ENCODE data around the gene ERBB2. TPM values are rescaled to one million over a fixed set of nuclear protein-coding genes. Genes with fewer than 3 reads are reported as not detected.
A peak's percentile ranks its signal among the peaks of the same experiment; 100 is the strongest.

The ERBB2 gene
- total RNA-seq, 2 experiments from 2014 or later: 6.0 to 6.3 TPM

- H3K4me1 Mint-ChIP-seq (ENCODE audit: low read depth): peaks cover 97% of the 10 kb centered on the region
- no peaks in the 10 kb centered on the region for H3K27me3 Mint-ChIP-seq (ENCODE audit: low read depth)
- peak overlapping the region; percentile 74 for H3K27ac Mint-ChIP-seq
- CTCF ChIA-PET: no interaction called here
- peaks cover 29% of the 10 kb centered on the region for H3K36me3 Mint-ChIP-seq (ENCODE audit: low read depth)
- no peak overlapping the region for H3K4me3 Mint-ChIP-seq
- no peak for DNase-seq
- H3K9me3 Mint-ChIP-seq: no peaks in the 10 kb centered on the region
- intact Hi-C loops (cut with micrococcal nuclease): loop anchor here (5.0 to 10.0 kb wide), 3 partner anchors 371 to 1071 kb away; partner anchors contain the start of genes CDC6 and FBXL20
These were observed 73.4 kb downstream of the ERBB2 start for GRCh38 chr17:39772987-39773934.

DNA sequence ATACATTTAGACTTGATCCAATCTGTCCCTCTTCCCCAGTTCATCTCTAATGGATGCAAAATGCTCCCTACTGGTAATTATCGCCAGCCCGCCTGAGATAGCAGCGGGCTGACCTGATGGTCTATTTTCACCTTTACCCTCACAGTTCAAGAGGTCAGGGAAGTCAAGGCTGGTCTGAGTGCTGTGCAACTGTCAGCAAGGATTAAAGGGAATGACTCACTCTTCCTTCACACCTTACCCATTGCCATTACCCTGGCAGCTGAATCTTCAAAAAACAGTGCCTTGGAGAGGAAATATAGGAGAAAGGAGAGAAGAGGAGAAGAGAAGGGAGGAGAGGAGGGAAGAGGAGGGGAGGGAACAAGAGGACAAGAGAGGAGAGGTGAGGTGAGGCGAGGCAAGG is 74.2 kb downstream of the ERBB2 start:
- DNase-seq: no peak
- Mint-ChIP-seq H3K9me3 (no peaks in the 10 kb centered on the region), H3K4me3 (no peak overlapping the region), H3K36me3 (ENCODE audit: low read depth) (peaks cover 28% of the 10 kb centered on the region), H3K4me1 (ENCODE audit: low read depth) (peaks cover 96% of the 10 kb centered on the region), H3K27ac (peak overlapping the region; percentile 85), H3K27me3 (ENCODE audit: low read depth) (no peaks in the 10 kb centered on the region)
- intact Hi-C loops (cut with micrococcal nuclease): loop anchor here (5.0 to 10.0 kb wide), 3 partner anchors 372 to 1072 kb away; partner anchors contain the start of genes CDC6 and FBXL20
- CTCF ChIA-PET: no interaction called here

GRCh38 chr17:39775031-39775430 is 75.2 kb downstream of the ERBB2 start:
- Mint-ChIP-seq H3K9me3 (no peaks in the 10 kb centered on the region), H3K27me3 (ENCODE audit: low read depth) (no peaks in the 10 kb centered on the region), H3K4me3 (no peak overlapping the region), H3K36me3 (ENCODE audit: low read depth) (peaks cover 29% of the 10 kb centered on the region), H3K4me1 (ENCODE audit: low read depth) (peaks cover 88% of the 10 kb centered on the region), H3K27ac (peak overlapping the region; percentile 81)
- DNase-seq: no peak
- CTCF ChIA-PET: interaction anchor here (0.6 to 1.4 kb wide), 7 partner anchors 18 to 154 kb away, joined by 3 to 4 read pairs (median 3); no protein-coding TSS in a partner anchor
- intact Hi-C loops (cut with micrococcal nuclease): loop anchor here (10.0 kb wide), 1 partner anchor 510 kb away; the partner anchor contains the start of gene CDC6

- peak overlapping the region; percentile 82 for H3K27ac Mint-ChIP-seq
- H3K36me3 Mint-ChIP-seq (ENCODE audit: low read depth): peaks cover 31% of the 10 kb centered on the region
- H3K4me3 Mint-ChIP-seq: peak overlapping the region; percentile 42
- DNase-seq: peak; percentile 53
- CTCF ChIA-PET: interaction anchor here (0.8 to 2.0 kb wide), 6 partner anchors 15 to 151 kb away, joined by 3 to 6 read pairs (median 4); no protein-coding TSS in a partner anchor
- intact Hi-C loops (cut with micrococcal nuclease): loop anchor here (1.0 to 10.0 kb wide), 2 partner anchors 91 to 509 kb away; partner anchors contain the start of gene CDC6
- peaks cover 83% of the 10 kb centered on the region for H3K4me1 Mint-ChIP-seq (ENCODE audit: low read depth)
- no peaks in the 10 kb centered on the region for H3K27me3 Mint-ChIP-seq (ENCODE audit: low read depth)
- no peaks in the 10 kb centered on the region for H3K9me3 Mint-ChIP-seq
These were observed 76.4 kb downstream of the ERBB2 start for GRCh38 chr17:39776252-39776651.

DNA sequence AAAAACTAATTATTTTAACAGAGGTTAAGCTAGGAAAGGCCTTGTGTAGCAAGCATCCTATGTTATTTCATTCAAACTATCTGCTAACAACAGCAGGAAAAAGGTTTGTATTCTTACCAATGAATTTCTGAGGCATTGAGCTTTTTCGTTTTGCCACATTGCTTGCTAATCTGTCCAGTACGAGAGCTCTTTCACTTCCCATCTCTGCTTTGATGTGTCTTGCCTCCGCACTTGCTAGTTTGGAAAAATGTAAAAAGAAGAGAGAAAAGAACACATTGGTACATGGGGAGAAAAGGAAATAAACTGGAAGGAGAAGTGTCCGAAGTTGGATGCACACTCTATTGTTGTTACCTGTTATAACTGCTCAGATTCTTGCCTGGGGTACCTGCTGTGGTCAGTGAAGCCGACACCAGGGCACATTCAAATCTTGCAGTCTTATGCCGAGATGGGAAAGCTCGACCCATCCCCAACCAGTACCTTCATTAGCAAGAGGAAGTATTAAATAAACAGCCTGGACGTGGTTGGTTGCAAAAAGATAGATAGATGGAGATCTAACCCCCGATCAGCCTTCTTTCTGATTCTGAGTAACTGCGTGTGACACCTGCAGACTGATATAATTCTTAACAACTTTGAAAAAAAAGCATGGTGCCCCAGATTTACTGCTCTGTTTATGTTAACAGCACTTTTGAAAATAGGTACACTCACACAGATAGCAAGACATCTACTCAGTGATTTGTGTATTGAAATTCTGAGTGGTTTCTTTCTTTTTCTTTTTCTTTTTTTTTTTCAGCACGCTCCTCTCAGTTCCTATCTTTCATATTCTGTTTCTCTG is 77.9 kb downstream of the ERBB2 start:
- intact Hi-C loops (cut with micrococcal nuclease): loop anchor here (1.0 to 10.0 kb wide), 5 partner anchors 7 to 507 kb away; partner anchors contain the start of gene CDC6
- peak; percentile 34 for DNase-seq
- H3K36me3 Mint-ChIP-seq (ENCODE audit: low read depth): peaks cover 34% of the 10 kb centered on the region

More for the DNA sequence above, 77.9 kb downstream of the ERBB2 start:
- Mint-ChIP-seq H3K9me3 (no peaks in the 10 kb centered on the region), H3K4me3 (peak overlapping the region; percentile 74), H3K4me1 (ENCODE audit: low read depth) (peaks cover 83% of the 10 kb centered on the region), H3K27ac (peak overlapping the region; percentile 86), H3K27me3 (ENCODE audit: low read depth) (no peaks in the 10 kb centered on the region)
- CTCF ChIA-PET: interaction anchor here (0.7 to 2.0 kb wide), 7 partner anchors 15 to 157 kb away, joined by 3 to 6 read pairs (median 3); no protein-coding TSS in a partner anchor

Small RNA genes lying within 50 kb of the gene (microRNA-seq; reads per million reads assigned to microRNA genes)
- not detected for gene MIR4728 (ENCODE audit: borderline microRNAs expressed, borderline replicate concordance)

Other genes with a start within 250 kb of the ERBB2 start
- 10 to 100 TPM; 52.4 to 56.1 TPM for gene MED1, start 248.8 kb upstream of the ERBB2 start, total RNA-seq
- gene CDK12, start 238.6 kb upstream of the ERBB2 start, total RNA-seq: 10 to 100 TPM; 49.8 to 51.0 TPM
- gene NEUROD2, start 92.1 kb upstream of the ERBB2 start, total RNA-seq: not detected
- gene PPP1R1B, start 73.1 kb upstream of the ERBB2 start, total RNA-seq: under 1 TPM in 1 of 2 experiments, not detected in 1; 0.14 TPM
- gene STARD3, start 62.9 kb upstream of the ERBB2 start, total RNA-seq: 10 to 100 TPM; 56.1 to 56.8 TPM
- 1 to 10 TPM in 1 of 2 experiments, under 1 TPM in 1; 0.74 to 1.1 TPM for gene TCAP, start 34.7 kb upstream of the ERBB2 start, total RNA-seq
- not detected for gene PNMT, start 31.6 kb upstream of the ERBB2 start, total RNA-seq
- 10 to 100 TPM; 11.8 to 11.9 TPM for gene PGAP3, start 12.0 kb upstream of the ERBB2 start, total RNA-seq
- 10 to 100 TPM; 35.2 to 36.5 TPM for gene MIEN1, start 30.5 kb downstream of the ERBB2 start, total RNA-seq
- 1 to 10 TPM; 2.0 to 2.1 TPM for gene GRB7, start 37.9 kb downstream of the ERBB2 start, total RNA-seq
- 10 to 100 TPM; 34.2 to 36.1 TPM for gene IKZF3, start 164.2 kb downstream of the ERBB2 start, total RNA-seq
- gene ZPBP2, start 168.1 kb downstream of the ERBB2 start, total RNA-seq: not detected
- gene GSDMB, start 218.6 kb downstream of the ERBB2 start, total RNA-seq: 10 to 100 TPM; 22.2 to 25.5 TPM
- gene ORMDL3, start 227.5 kb downstream of the ERBB2 start, total RNA-seq: 10 to 100 TPM; 51.8 to 52.1 TPM
- not detected for gene LRRC3C, start 227.7 kb downstream of the ERBB2 start, total RNA-seq

All from activated naive CD4-positive, alpha-beta T cell treated with anti-CD3 and anti-CD28 coated beads for 36 hours (primary cell).